Gastroesophageal sphincter (tissue), 3 donors: ENCODE data around the gene TYRO3.

ENCODE experiments used
- CTCF ChIP-seq, 4 experiments: fragments of 200-600 bp in 2 of 4; fragments of 450-650 bp in 2 of 4; sonication (generic) in 1 of 4; IDR thresholded peaks; one replicate each; pipeline ENCODE4 v1.5.1; 2017 to 2019; ENCODE audit warnings: antibody characterized with exemption in 4 of 4, mild to moderate bottlenecking in 2 of 4, moderate library complexity in 2 of 4
- POLR2A ChIP-seq, 2 donors: fragments of 450-650 bp; IDR thresholded peaks; one replicate each; pipeline ENCODE4 v1.6.1; 2017; ENCODE audit warnings: antibody characterized with exemption in 2 of 2, mild to moderate bottlenecking in 2 of 2, moderate library complexity in 1 of 2
- POLR2AphosphoS5 ChIP-seq: sonication (generic); formaldehyde crosslinking; IDR thresholded peaks from one replicate; pipeline ENCODE4 v1.6.1; 2017; ENCODE audit warnings: antibody characterized with exemption

- no peak for TF ChIP-seq CTCF (IDR thresholded peaks at IDR 0.05)
- no peak for TF ChIP-seq POLR2A (IDR thresholded peaks at IDR 0.05)
- TF ChIP-seq POLR2AphosphoS5, result no peak
Observed at GRCh38 chr15:41566121-41566885, 7.3 kb downstream of the TYRO3 start.
